Right ventricle myocardium superior (tissue), 1 donor: ENCODE results near the gene PIGW. TPM values are rescaled to one million over a fixed set of nuclear protein-coding genes. Genes with fewer than 3 reads are reported as not detected.

ENCODE experiments used
- ATAC-seq: fragments of 200-7000 bp; cut with Tn5 transposase; one replicate; pipeline ENCODE4 v1.9.1; 2020; ENCODE audit warnings: mild to moderate bottlenecking; ENCODE audit not compliant: poor library complexity
- DNase-seq: peaks from one replicate; pipeline ENCODE4 v3.0.0-alpha.2; 2020
- intact Hi-C: fragments of 100-400 bp; cut with DNase I; formaldehyde crosslinking; loops from one replicate; pipeline ENCODE4 v1.11.2; 2022
- long read RNA-seq: library from polyadenylated mRNA; unstranded; transcript quantifications from one replicate; pipeline ENCODE4 v2.0.0, GENCODE V29; 2021
- total RNA-seq: library from RNA; stranded (reverse); fragmentation: NEBNext Ultra II Directional; extraction: Animal tissue kit (Norgen Biotek cat#: 25700); gene quantifications from one replicate; pipeline ENCODE4 v1.2.1, GENCODE V29; 2021
- donor health status: DM: no; HTN: yes; CAD: no; lungs with severe emphysema.

The PIGW gene
- 3.6 TPM for total RNA-seq
- long read RNA-seq, transcript PIGW-204 (2 exons, 2,312 nt): major isoform, 9 of 14 reads
- long read RNA-seq, partial matches to known transcripts: 0 of 14 reads
- long read RNA-seq, other reads (novel, unspliced or antisense): 0 of 14 reads

- ATAC-seq (peak; percentile 95), DNase-seq (peak; percentile 94)
- intact Hi-C loops: no loop called here
These were observed at the start of gene PIGW, which contains the start of gene MYO19 for GRCh38 chr17:36534840-36535668. Gene PIGW (plus strand): TSS chr17:36534987. CDS start chr17:36537102, 2,115 bp downstream. Gene MYO19 (minus strand): TSS chr17:36534868. CDS start chr17:36532538, 2,330 bp downstream.

GRCh38 chr17:36485027-36485426, 49.8 kb upstream of the PIGW start:
- no peak for ATAC-seq
- intact Hi-C loops: loop anchor here (10.0 kb wide), 1 partner anchor 60 kb away; the partner anchor contains the start of gene GGNBP2
- DNase-seq: no peak

- DNase-seq (no peak), ATAC-seq (no peak)
- intact Hi-C loops: loop anchor here (10.0 kb wide), 1 partner anchor 59 kb away; the partner anchor contains the start of gene GGNBP2
These were observed 49.0 kb upstream of the PIGW start for GRCh38 chr17:36485805-36486203.

GRCh38 chr17:36486204-36487194, 48.3 kb upstream of the PIGW start, which contains the start of gene ZNHIT3:
Gene ZNHIT3 (plus strand): TSS chr17:36486681. CDS start chr17:36486700, 19 bp downstream.
- intact Hi-C loops: loop anchor here (10.0 kb wide), 1 partner anchor 58 kb away; the partner anchor contains the start of gene GGNBP2
- DNase-seq (peak; percentile 95), ATAC-seq (peak; percentile 95)

GRCh38 chr17:36493956-36494355, 40.8 kb upstream of the PIGW start:
- ATAC-seq (no peak), DNase-seq (no peak)
- intact Hi-C loops: no loop called here

GRCh38 chr17:36494674-36495073, 40.1 kb upstream of the PIGW start:
- ATAC-seq (no peak), DNase-seq (no peak)
- intact Hi-C loops: no loop called here

- DNase-seq (no peak), ATAC-seq (no peak)
- intact Hi-C loops: no loop called here
These were observed 39.7 kb upstream of the PIGW start for GRCh38 chr17:36495076-36495578.

- no peak for ATAC-seq
These were observed 38.6 kb upstream of the PIGW start for GRCh38 chr17:36496018-36496789.

GRCh38 chr17:36498155-36498554, 36.6 kb upstream of the PIGW start:
- no peak for DNase-seq
- intact Hi-C loops: no loop called here
- ATAC-seq: no peak

More at GRCh38 chr17:36496018-36496789, 38.6 kb upstream of the PIGW start:
- DNase-seq: no peak
- intact Hi-C loops: no loop called here

- intact Hi-C loops: no loop called here
- DNase-seq (no peak), ATAC-seq (no peak)
These were observed 36.1 kb upstream of the PIGW start for GRCh38 chr17:36498560-36499300.

GRCh38 chr17:36500745-36501225, 34.0 kb upstream of the PIGW start:
- intact Hi-C loops: no loop called here
- DNase-seq: no peak
- ATAC-seq: no peak

- no peak for ATAC-seq
- intact Hi-C loops: no loop called here
- no peak for DNase-seq
These were observed 33.4 kb upstream of the PIGW start for GRCh38 chr17:36501351-36501750.

GRCh38 chr17:36501963-36502362, 32.8 kb upstream of the PIGW start:
- intact Hi-C loops: no loop called here
- ATAC-seq: no peak
- no peak for DNase-seq

- ATAC-seq (peak; percentile 81), DNase-seq (no peak)
- intact Hi-C loops: no loop called here
These were observed 31.2 kb upstream of the PIGW start for GRCh38 chr17:36503456-36504155.

GRCh38 chr17:36504156-36504545, 30.6 kb upstream of the PIGW start:
- DNase-seq: no peak
- ATAC-seq: no peak
- intact Hi-C loops: no loop called here

- DNase-seq (no peak), ATAC-seq (no peak)
- intact Hi-C loops: no loop called here
These were observed 29.6 kb upstream of the PIGW start for GRCh38 chr17:36505171-36505570.
